22Rv1 (cell line): ENCODE measurements around the gene EDN2.

Experiments
- ZFX ChIP-seq: fragments of 450-650 bp; IDR thresholded peaks from 2 replicates; pipeline ENCODE4 v1.6.1; 2017; ENCODE audit warnings: antibody characterized with exemption, borderline replicate concordance
- TF ChIP-seq, protein P1 (sequence below): fragments of 450-650 bp; IDR thresholded peaks from 2 replicates; pipeline ENCODE4 v1.5.1; 2017; ENCODE audit warnings: mild to moderate bottlenecking

- TF ChIP-seq, protein P1, sequence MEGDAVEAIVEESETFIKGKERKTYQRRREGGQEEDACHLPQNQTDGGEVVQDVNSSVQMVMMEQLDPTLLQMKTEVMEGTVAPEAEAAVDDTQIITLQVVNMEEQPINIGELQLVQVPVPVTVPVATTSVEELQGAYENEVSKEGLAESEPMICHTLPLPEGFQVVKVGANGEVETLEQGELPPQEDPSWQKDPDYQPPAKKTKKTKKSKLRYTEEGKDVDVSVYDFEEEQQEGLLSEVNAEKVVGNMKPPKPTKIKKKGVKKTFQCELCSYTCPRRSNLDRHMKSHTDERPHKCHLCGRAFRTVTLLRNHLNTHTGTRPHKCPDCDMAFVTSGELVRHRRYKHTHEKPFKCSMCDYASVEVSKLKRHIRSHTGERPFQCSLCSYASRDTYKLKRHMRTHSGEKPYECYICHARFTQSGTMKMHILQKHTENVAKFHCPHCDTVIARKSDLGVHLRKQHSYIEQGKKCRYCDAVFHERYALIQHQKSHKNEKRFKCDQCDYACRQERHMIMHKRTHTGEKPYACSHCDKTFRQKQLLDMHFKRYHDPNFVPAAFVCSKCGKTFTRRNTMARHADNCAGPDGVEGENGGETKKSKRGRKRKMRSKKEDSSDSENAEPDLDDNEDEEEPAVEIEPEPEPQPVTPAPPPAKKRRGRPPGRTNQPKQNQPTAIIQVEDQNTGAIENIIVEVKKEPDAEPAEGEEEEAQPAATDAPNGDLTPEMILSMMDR: peak; percentile 88
- TF ChIP-seq ZFX: no peak
These were observed 7.9 kb upstream of the EDN2 start for GRCh38 chr1:41492341-41492848.
